ENCODE measurements around the gene DDX56. TPM values are rescaled to one million over a fixed set of nuclear protein-coding genes. Genes with fewer than 3 reads are reported as not detected.

Gene DDX56
- total and polyA plus RNA-seq, 2 of the 13 experiments (the other 11 are each of a cell fraction or from before 2014, with no cell fraction given) = 82.6 to 120 TPM

DNA sequence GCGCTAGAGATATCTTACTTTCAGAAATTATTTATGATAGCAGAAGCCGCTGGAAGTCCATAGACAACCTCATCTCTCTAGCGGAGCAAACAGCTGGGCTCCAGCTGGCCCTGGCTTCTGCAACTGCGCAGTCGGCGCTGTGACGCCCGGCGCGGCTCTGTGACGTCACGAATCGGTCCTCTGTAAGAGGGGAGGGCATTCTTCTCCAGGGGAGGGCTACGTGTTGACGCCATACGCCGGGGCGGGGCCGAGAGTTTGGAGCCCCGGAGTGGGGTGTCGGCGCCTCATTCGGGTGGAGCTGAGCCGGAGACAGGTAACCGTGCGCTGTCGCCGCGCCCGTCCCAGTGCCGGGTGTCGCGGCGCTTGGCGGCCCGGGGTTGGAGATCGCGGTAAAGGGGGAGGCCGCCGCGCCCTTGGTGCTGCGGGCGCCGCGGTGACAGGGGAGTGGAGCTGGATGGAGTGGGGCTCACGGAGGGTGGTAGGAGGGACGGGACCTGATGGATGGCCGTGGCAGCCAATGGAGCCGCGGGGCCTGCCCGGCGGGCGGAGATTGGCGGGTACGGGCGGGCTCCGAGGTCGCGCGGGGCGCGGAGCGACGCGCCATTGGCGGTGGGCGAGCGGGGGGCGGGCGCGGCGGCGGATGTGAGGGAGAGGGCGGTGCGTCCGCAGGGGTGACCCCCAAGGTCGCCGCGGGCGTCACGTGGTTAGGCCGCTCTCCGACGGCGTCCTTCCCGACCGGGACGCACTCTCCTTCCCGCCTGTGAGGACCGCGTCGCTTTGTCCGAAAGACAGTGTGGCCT lies 32.8 kb upstream of the DDX56 start, which contains the start of gene OGDH (continued):
- TF ChIP-seq, protein P1, sequence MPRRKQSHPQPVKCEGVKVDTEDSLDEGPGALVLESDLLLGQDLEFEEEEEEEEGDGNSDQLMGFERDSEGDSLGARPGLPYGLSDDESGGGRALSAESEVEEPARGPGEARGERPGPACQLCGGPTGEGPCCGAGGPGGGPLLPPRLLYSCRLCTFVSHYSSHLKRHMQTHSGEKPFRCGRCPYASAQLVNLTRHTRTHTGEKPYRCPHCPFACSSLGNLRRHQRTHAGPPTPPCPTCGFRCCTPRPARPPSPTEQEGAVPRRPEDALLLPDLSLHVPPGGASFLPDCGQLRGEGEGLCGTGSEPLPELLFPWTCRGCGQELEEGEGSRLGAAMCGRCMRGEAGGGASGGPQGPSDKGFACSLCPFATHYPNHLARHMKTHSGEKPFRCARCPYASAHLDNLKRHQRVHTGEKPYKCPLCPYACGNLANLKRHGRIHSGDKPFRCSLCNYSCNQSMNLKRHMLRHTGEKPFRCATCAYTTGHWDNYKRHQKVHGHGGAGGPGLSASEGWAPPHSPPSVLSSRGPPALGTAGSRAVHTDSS (CRISPR knock-in tag; conservative IDR thresholded peaks at IDR 0.05) = no peak
- no peak; the same call in 1 of the 2 replicates for TF ChIP-seq ZNF232 (CRISPR knock-in tag; IDR thresholded peaks at IDR 0.05; ENCODE audit: borderline replicate concordance)
- TF ChIP-seq, protein P2, sequence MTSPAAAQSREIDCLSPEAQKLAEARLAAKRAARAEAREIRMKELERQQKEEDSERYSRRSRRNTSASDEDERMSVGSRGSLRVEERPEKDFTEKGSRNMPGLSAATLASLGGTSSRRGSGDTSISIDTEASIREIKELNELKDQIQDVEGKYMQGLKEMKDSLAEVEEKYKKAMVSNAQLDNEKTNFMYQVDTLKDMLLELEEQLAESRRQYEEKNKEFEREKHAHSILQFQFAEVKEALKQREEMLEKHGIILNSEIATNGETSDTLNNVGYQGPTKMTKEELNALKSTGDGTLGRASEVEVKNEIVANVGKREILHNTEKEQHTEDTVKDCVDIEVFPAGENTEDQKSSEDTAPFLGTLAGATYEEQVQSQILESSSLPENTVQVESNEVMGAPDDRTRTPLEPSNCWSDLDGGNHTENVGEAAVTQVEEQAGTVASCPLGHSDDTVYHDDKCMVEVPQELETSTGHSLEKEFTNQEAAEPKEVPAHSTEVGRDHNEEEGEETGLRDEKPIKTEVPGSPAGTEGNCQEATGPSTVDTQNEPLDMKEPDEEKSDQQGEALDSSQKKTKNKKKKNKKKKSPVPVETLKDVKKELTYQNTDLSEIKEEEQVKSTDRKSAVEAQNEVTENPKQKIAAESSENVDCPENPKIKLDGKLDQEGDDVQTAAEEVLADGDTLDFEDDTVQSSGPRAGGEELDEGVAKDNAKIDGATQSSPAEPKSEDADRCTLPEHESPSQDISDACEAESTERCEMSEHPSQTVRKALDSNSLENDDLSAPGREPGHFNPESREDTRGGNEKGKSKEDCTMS (CRISPR knock-in tag; conservative IDR thresholded peaks at IDR 0.05) = no peak
- TF ChIP-seq PHF21A (CRISPR knock-in tag; IDR thresholded peaks at IDR 0.05) = peak; percentile 72; the same call in 1 of the 2 replicates
- TF ChIP-seq CBX2 (IDR thresholded peaks at IDR 0.05; ENCODE audit: low read depth, low read length) = no peak
- TF ChIP-seq CBX2 (CRISPR knock-in tag; IDR thresholded peaks at IDR 0.05; ENCODE audit: low read depth) = 0 out of 2 replicates have a peak, but pooled peaks have one; percentile 36
- no peak for TF ChIP-seq HMGA1 (CRISPR knock-in tag; conservative IDR thresholded peaks at IDR 0.05)
- no peak for TF ChIP-seq BHLHE40 (IDR thresholded peaks at IDR 0.05; ENCODE audit: low read length)
- TF ChIP-seq ZMAT3 (CRISPR knock-in tag; conservative IDR thresholded peaks at IDR 0.05) = peak; percentile 74; the same call in 1 of the 2 replicates
- 0 out of 2 replicates have a peak, but pooled peaks have one; percentile 59 for TF ChIP-seq SIN3B (IDR thresholded peaks at IDR 0.05; ENCODE audit: low read length)
- no peak for TF ChIP-seq ZNF83 (CRISPR knock-in tag; IDR thresholded peaks at IDR 0.05; ENCODE audit: borderline replicate concordance)
- peak; percentile 75; the same call in 1 of the 2 replicates for TF ChIP-seq ZNF335 (CRISPR knock-in tag; IDR thresholded peaks at IDR 0.05)
- TF ChIP-seq ZNF572 (CRISPR knock-in tag; IDR thresholded peaks at IDR 0.05) = 0 out of 2 replicates have a peak, but pooled peaks have one; percentile 63
- TF ChIP-seq ZSCAN12 (CRISPR knock-in tag; IDR thresholded peaks at IDR 0.05) = no peak
- peak; percentile 83; the same call in 1 of the 2 replicates for TF ChIP-seq MXD4 (CRISPR knock-in tag; IDR thresholded peaks at IDR 0.05)
- TF ChIP-seq MBNL3 (CRISPR knock-in tag; conservative IDR thresholded peaks at IDR 0.05) = no peak
- peak; percentile 53; the same call in 1 of the 2 replicates for TF ChIP-seq TARDBP (CRISPR knock-in tag; IDR thresholded peaks at IDR 0.05)
- 0 out of 2 replicates have a peak, but pooled peaks have one; percentile 31 for TF ChIP-seq ZNF12 (CRISPR knock-in tag; IDR thresholded peaks at IDR 0.05)
- peak; percentile 49; the same call in 1 of the 2 replicates for TF ChIP-seq MIXL1 (CRISPR knock-in tag; IDR thresholded peaks at IDR 0.05)
- TF ChIP-seq ZSCAN29 (CRISPR knock-in tag; conservative IDR thresholded peaks at IDR 0.05) = no peak
- TF ChIP-seq NFE2 (CRISPR knock-in tag; IDR thresholded peaks at IDR 0.05) = no peak
- no peak for TF ChIP-seq EED (CRISPR knock-in tag; IDR thresholded peaks at IDR 0.05)
- no peak for TF ChIP-seq EEA1 (CRISPR knock-in tag; IDR thresholded peaks at IDR 0.05; ENCODE audit: borderline replicate concordance)
- peak; percentile 81 for TF ChIP-seq YEATS2 (CRISPR knock-in tag; IDR thresholded peaks at IDR 0.05; ENCODE audit: borderline replicate concordance)
- no peak for TF ChIP-seq MTF1 (CRISPR knock-in tag; IDR thresholded peaks at IDR 0.05)
- TF ChIP-seq ZNF878 (CRISPR knock-in tag; IDR thresholded peaks at IDR 0.05) = no peak; the same call in 1 of the 2 replicates
- peak; percentile 49; the same call in 1 of the 2 replicates for TF ChIP-seq ARNTL (CRISPR knock-in tag; IDR thresholded peaks at IDR 0.05)
- 0 out of 2 replicates have a peak, but pooled peaks have one; percentile 36 for TF ChIP-seq ZNF766 (CRISPR knock-in tag; IDR thresholded peaks at IDR 0.05; ENCODE audit: borderline replicate concordance)
- TF ChIP-seq ZKSCAN5 (CRISPR knock-in tag; IDR thresholded peaks at IDR 0.05) = no peak
- no peak for TF ChIP-seq RORA (CRISPR knock-in tag; IDR thresholded peaks at IDR 0.05)

All from HepG2 (cell line).